Activated CD4-positive, alpha-beta T cell treated with anti-CD3 and anti-CD28 coated beads, Interleukin-2, amount 50 U/mL, for 24 hours (primary cell): ENCODE measurements around the gene PLEKHN1.
A peak's percentile ranks its signal among the peaks of the same experiment; 100 is the strongest.
"Not testable (repeated sequence)": the region's sequence is repeated elsewhere in the genome, so short reads cannot be mapped to it uniquely, and the experiment has no call there.

Source experiments
- DNase-seq, 2 donors: peaks; one replicate each; pipeline ENCODE4 v3.0.0-alpha.2; 2020; ENCODE audit warnings: low read depth in 1 of 2, low spot score in 1 of 2

The PLEKHN1 gene

DNA sequence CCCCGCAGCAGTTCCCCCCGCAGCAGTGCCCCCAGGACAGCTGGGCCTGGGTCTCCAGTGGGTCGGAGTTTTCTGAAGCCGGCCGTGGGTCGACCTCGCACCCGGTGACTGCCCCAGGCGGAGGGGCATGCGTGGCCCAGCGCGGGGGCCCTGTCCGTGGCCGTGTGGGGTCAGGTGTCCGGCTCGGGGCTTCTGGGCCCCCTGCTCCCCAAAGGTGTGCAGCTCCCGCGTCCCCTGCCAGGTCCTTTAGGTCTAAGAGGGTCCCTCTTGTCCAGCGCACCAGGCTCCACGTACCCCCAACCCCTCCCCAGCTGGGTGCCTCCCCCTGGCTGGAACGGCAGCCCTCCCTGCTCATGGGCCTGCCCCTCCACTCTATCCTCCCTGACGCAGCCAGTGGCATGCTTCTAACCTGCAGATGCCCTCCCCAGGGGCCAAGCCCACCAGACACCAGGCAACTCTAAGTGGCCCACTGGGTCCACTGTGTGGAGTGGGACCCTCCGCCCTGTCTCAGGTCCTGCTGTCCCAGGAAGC, 39.6 kb downstream of the PLEKHN1 start:
- no peak for DNase-seq

DNA sequence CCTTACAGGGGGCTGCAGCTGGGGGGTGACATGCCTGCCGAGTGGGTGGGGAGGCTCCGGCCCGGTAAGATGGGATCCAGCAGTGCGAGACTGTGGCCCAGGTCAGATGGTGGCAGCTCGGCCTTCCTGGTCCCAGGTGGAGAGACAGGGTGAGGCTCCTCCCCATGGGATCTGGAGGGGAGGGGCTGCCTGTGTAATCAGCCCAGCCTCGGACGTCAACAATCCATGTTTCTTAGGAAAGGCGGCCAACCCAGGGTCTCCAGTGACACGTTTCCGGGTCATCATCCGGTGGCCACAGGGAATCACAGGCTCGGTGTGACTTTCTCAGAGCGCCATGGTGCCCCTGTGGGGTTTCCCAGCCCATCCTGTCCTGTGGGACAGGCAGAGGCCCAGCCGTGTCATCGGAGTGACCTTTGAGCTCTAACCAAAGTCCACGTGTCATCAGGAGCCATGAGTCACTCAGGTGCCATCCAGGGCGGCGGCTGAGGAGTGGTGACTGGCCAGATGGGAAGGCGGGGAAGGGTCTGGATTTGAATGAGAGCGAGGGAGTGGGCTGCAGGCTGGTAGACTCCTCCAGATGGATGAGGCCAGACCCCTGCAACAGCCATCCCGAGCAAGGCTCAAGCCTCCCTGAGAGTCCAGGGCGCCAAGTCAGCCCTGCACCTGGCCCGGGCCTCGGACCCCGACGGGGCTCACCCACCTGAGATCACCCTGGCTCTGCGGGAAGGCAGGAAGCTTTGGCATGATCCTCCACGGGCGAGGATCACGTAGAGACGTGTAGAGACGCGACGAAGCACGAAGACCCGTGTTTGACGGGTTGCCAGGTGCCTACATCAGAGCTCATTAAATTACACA, 40.2 kb downstream of the PLEKHN1 start:
- no peak for DNase-seq

DNA sequence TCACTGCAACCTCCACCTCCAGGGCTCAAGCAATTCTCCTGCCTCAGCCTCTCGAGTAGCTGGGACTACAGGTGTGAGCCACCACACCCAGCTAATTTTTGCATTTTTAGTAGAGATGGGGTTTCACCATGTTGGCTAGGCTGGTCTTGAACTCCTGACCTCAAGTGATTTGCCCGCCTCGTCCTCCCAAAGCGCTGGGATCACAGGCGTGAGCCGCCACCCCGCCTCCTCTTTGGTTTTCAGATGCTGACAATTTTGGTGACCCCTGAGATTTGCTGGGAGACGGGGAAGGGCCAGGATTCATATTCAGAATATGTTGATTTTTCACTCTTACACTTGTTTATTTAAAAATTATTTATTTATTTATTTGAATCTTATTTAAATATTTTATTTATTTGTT, 43.8 kb downstream of the PLEKHN1 start:
- not testable (repeated sequence) for DNase-seq

DNA sequence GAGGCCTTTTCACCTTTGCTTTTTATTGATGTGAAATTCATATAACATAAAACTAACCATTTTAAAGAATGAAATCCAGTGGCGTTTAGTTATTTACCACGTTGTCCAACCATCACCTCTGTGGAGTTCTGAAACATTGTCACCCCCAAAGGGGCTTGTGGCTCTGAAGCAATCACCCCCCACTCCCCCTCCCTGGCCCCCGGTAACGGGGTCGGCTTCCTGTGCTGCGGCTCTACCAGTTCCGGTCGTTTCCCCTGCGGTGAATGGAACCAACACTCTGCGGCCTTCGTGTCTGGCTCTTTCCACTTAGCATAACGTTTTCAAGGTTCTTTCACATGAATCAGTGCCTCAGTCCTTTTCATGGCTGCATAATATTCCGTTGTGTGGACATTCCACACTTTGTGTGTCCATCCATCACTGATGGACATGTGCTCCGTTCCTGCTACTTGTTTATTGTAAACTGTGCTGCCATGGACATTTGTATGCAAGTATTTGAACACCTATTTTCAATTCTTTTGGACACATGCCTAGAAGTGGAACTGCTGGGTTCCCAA, 45.2 kb downstream of the PLEKHN1 start:
- DNase-seq, result no peak

DNA sequence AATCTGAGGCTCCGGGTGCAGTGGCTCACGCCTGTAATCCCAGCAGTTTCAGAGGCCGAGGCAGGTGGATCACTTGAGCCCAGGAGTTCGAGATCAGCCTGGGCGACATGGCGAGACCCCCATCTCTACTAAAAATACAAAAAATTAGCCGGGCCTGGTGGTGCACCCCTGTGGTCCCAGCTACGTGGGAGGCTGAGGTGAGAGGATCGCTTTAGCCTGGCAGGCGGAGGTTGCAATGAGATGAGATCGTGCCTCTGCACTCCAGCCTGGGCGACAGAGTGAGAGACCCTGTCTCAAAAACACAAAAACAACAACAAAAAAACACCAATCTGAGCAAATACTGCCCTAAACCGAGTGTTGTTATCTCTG, 46.4 kb downstream of the PLEKHN1 start:
- DNase-seq, result not testable (repeated sequence)

DNA sequence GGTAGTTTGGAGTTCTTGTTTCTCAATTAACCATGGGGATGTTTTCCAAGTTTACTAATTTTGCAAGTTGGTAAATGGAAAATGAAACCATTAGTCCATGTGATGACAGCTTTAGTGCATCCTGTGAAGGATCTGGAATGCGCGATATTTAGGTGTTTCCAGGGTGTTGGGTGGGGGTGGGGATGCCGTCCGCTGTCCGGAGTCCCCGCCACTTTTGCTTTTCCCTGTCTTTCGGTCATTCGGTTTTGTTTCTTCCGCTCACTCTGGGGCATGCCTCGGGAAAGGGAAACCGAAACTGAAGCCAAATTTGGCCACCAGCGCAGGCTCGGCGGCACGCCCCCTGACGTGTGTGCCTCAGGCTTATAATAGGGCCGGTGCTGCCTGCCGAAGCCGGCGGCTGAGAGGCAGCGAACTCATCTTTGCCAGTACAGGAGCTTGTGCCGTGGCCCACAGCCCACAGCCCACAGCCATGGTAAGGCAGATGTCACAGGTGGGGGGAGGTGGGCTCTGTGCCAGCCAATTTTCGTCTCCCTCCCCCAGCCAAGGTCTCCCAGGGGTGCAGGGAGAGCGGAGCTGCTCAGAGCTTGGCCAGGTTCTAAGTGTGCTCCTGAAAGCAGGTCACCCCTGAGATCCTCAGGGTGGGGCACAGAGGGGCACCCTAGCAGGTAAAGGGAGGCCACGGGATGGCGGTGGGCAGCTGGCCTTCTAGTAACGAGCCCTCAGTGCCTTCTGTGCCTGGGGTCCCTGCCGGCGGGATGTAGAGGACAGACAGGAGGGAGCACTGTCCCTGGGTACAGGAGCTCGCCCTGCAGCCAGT, 47.0 kb downstream of the PLEKHN1 start, which contains the start of gene ISG15:
ISG15 (plus strand) TSS at position 393 of the 817 bp plus-strand sequence; CDS start at position 470, 77 bp downstream.
- peak; percentile 62 to 75 for DNase-seq

DNA sequence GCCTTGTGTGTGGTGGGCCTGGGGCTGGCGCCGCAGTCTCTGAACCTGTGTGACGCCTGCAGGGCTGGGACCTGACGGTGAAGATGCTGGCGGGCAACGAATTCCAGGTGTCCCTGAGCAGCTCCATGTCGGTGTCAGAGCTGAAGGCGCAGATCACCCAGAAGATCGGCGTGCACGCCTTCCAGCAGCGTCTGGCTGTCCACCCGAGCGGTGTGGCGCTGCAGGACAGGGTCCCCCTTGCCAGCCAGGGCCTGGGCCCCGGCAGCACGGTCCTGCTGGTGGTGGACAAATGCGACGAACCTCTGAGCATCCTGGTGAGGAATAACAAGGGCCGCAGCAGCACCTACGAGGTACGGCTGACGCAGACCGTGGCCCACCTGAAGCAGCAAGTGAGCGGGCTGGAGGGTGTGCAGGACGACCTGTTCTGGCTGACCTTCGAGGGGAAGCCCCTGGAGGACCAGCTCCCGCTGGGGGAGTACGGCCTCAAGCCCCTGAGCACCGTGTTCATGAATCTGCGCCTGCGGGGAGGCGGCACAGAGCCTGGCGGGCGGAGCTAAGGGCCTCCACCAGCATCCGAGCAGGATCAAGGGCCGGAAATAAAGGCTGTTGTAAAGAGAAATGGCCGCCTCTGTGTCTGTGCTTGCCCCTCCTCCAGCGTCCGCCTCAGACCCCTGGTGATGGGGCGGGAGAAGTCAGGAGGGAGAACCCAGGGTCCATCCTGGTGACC, 47.8 kb downstream of the PLEKHN1 start:
- no peak for DNase-seq

DNA sequence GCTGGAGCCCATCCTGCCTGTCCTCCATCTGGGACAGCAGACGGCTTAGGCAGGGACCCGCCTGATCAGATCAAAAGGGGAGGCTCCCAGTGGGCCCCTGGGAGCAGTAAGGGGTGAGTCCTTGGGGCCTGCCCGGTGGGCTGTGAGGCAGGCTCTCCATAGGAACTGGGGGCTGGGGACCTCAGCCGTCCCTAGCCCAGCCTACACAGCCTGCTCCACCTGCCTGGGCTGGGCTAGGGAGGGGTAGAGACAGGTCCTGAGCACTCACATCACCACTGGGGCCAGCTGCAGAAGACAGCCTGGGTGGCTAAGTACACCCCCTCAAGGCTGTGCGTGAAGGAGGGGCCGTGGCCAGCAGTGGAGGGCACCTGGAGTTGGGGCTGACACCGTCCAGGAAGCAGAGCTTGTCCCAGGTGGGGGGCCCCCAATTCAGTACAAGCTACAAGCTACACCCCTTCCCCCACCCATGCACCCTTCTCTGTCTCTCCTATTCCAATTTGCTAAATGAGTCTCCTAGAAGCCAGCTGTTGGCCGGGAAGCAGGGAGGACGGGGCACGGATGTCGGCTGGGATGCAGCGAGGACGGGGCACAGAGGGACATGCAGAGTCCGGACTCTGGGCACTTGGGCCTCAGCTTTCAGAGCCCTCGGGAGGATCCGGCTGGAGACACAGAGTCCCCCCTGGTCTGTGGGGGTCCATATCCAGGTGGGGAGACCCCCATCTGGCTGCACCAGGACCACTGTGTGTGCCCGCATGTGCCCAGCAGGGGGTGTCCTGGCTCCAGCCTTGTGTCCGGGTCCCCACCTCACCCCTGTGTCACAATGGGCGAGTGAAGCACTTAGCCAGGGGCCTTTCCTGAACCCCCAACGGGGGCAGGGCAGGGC, 48.8 kb downstream of the PLEKHN1 start:
- DNase-seq, result no peak

DNA sequence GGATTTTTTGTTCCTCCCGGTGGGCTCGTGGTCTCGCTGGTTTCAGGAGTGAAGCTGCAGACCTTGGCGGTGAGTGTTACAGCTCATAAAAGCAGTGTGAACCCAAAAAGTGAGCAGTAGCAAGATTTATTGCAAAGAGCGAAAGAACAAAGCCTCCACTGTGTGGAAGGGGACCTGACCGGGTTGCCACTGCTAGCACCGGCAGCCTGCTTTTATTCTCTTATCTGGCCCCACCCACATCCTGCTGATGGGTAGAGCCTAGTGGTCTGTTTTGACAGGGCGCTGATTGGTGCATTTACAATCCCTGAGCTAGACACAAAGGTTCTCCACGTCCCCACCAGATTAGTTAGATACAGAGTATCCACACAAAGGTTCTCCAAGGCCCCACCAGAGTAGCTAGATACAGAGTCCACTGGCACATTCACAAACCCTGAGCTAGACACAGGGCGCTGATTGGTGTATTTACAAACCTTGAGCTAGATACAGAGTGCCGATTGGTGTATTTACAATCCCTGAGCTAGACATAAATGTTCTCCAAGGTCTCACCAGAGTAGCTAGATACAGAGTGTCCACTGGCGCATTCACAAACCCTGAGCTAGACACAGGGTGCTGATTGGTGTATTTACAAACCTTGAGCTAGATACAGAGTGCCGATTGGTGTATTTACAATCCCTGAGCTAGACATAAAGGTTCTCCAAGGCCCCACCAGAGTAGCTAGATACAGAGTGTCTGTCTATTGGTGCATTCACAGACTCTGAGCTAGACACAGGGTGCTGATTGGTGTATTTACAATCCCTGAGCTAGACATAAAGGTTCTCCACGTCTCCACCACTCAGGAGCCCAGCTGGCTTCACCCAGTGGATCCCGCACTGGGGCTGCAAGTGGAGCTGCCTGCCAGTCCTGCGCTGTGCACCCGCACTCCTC, 51.4 kb downstream of the PLEKHN1 start:
- not testable (repeated sequence) for DNase-seq

DNA sequence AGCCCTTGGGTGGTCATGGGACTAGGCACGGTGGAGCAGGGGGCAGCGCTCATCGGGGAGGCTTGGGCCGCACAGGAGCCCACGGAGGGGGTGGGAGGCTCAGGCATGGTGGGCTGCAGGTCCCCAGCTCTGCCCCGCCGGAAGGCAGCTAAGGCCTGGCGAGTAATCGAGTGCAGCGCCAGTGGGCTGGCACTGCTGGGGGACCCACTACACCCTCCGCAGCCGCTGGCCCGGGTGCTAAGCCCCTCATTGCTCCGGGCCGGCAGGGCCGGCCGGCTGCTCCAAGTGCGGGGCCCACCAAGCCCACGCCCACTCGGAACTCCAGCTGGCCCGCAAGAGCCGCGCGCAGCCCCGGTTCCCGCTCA, 52.0 kb downstream of the PLEKHN1 start:
- DNase-seq, result not testable (repeated sequence)

DNA sequence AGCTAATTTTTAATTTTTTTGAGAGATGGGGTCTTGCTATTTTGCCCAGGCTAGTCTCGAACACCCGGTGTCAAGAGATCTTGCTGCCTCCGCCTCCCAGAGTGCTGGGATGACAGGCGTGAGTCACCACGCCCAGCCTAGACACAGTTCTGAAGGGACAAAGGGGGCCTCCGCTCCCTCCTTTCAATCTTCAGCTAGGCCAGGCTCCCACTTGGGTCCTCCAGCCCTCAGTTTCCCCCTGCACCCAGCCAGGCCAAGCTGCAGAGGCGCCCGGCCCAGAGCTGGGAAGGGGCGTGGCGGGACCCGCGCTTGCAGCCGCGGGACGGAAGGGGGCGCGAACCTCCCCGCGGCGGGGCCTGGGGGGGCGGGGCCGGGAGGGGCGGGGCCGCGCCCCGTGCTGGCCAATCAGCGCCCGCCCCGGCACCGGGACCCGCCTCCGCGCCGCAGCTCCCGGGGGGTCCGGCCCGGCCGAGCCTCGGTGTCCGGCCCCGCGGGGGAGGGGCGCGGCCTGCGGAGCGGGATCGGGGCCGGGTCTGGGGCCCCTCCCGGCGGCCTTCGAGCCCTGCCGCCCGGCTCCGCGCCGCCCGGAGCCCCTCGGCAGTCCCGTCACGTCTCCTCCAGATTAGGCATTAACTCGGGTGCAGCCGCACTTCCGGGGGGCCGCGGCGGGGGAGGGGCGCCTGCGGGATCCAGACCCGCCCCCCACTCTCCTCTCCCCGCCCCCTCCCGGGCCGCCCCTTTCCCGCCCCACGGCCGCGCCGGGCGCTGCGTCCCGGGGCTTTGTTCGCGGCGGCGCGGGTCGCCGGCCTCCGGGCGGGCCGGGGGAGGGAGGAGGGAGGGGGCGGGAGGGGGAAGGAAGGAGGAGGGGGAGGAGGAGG, 53.1 kb downstream of the PLEKHN1 start:
- peak; percentile 62 to 67 for DNase-seq

DNA sequence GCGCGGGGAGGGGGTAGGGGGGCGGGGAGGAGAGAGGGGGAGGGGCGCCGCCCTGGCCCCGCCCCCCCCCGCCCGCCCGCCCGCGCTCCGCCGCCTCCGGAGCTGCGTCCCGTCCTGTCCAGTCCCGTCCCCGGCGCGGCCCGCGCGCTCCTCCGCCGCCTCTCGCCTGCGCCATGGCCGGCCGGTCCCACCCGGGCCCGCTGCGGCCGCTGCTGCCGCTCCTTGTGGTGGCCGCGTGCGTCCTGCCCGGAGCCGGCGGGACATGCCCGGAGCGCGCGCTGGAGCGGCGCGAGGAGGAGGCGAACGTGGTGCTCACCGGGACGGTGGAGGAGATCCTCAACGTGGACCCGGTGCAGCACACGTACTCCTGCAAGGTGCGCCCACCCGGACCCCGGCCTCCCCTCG, 53.7 kb downstream of the PLEKHN1 start, which contains the start of gene AGRN:
AGRN (plus strand) TSS at position 121 of the 405 bp plus-strand sequence; CDS start at position 174, 53 bp downstream.
- no peak for DNase-seq

DNA sequence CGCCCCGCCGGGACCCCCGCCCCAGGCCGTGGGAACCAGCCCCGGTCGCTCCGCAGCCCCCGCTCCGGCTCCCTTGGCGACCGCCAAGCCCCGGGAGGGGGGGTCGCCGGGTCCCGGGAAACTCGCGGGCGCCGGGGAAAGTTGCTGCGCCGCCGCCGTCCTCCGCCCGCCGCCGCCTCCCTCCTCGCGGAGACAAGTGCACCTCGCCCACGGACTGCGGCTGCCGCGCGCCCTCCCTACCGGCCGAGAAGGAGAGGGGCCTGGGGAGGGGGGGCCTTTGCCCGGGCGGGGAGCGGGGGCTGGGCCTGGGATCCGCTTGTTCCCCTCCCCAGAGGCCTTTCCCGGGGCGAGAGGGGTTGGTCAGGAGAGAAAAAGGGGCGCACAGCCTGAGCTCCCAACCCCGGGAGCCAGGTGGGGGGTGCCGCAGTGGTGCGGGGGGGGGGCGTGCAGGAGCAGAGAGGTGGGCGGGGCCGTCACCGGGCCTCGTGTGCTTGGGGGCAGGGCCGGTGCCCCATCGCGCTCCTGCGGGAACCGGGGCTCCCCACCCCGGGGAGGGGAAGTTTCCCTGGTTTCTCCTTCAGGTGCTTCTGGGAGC, 54.2 kb downstream of the PLEKHN1 start:
- no peak for DNase-seq

DNA sequence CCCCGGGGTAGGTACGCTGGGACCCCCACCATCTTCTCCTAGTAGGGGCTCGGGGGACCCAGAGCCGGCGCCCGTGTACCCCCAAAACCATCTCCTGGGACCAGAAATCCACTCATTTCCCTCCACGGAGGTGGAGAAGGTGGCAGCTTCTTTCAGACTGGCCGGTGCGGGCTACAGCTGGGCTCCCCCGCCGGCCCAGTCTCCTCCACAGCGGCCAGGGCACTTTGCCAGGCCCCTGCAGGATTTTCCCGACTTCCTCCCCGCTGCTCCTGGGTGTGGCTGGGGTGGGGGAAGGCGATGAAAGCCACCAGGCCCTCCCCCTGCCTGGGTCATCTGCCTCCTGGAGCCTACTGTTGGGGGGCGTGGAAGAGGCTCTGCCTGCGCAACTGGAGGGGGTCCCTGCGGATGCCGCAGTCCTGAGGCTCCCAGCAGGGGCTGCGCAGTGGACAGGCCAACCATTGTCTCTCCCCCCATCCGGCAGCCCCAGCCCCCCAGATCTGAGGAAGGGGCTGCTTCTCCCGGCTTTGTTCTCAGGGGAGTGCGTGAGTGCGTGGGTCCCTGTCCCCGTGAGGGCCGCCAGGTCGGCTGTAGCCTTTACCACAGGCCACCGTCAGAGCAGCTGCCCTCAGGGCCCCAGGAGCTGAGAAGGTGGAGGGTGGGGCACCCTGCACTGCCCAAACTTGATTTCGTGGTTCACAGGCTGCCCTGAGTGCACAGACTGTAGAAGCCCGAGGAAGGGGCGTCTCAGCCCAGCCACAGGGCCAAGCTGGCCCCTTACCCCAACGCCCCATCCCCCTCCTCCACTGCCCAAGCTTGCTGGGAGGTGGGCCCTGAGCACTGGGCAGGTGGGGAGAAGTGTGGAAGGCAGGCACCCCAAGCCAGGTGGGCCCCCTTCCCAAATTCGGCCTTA, 55.0 kb downstream of the PLEKHN1 start:
- DNase-seq, result no peak

DNA sequence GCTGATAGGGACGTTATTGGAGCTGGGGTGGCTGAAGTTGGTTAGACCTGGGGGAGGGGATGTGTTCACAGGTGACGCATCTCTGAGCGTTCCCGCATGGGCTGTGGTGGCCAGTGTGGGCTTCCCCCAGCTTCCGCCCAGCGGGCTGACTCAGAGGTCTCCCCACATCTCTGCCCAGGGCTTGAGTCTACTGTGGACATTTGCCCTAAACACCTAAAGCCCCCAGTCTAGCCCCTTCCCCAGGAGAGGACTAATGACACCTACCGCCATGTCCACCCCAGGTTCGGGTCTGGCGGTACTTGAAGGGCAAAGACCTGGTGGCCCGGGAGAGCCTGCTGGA, 55.6 kb downstream of the PLEKHN1 start:
- DNase-seq, result no peak

DNA sequence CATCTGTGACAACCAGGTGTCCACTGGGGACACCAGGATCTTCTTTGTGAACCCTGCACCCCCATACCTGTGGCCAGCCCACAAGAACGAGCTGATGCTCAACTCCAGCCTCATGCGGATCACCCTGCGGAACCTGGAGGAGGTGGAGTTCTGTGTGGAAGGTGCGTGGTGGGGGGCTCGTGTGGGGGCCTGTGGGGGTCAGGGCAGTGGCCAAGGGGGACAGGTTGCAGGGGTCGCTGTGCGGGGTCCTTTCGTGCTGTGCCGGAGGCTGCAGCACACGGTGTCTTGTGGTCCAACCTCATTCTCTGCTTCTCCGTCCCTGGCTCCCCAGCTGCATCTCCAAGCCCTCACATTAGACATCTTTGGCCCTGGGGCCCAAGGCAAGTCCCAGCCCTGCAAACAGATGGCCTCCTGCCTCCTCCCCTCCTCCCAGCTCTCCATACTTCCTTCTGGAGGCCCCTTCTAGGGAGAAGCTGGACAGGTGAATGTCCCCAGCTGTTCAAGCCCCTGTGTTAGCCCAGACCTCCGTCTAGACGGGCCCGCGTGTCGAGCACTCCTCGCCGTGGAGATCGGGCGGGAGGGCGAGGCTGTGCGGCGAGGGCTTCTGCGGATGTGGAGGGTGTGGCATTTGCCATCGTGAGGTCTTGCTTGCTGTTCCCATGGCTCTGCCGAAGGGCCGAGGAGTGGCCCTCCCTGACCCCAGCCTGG, 56.2 kb downstream of the PLEKHN1 start:
- no peak for DNase-seq
